Stimulated activated CD4-positive, alpha-beta T cell treated with anti-CD3 and anti-CD28 coated beads, Interleukin-1b, Interleukin-23, amount 100 ng/mL, for 48 hours (primary cell): ENCODE results near the gene MS4A8.

ENCODE experiments used
- DNase-seq: peaks from one replicate; pipeline ENCODE4 v3.0.0-alpha.2; 2020

The MS4A8 gene

GRCh38 chr11:60764879-60765278 is 65.5 kb downstream of the MS4A8 start:
- no peak for DNase-seq

GRCh38 chr11:60765355-60765754 is 65.9 kb downstream of the MS4A8 start:
- no peak for DNase-seq
